ENCODE data around the gene SLC12A8. TPM values are rescaled to one million over a fixed set of nuclear protein-coding genes. Genes with fewer than 3 reads are reported as not detected.

Gene SLC12A8
- total and polyA plus RNA-seq, 4 donors = 1.1 to 2.6 (median 1.4) TPM; not detected in 1

DNA sequence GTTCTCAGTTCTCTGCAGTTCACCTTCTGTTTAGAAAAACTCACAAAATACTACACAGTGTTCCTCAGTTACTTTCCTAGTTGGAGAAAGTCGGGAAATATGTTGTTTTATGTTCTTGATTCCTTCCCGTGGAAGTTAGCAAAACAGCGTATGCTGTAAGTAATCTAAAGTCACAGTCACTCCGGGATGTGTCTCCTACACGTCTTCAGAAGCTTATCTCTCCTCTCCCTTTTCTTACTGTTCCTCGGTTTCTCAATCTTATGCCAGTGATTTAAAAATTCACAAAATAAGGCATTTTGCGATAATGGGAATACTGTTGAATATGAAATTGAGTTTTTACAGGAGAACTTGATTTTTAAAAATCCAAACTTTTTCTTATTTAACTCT, 158.5 kb downstream of the SLC12A8 start:
- Histone ChIP-seq H3K9me3 (ENCODE audit: control insufficient read depth, low read length) (no peaks in the 10 kb centered on the region), H3K4me1 (ENCODE audit: control insufficient read depth in 1 of 2, insufficient read depth in 2 of 2, low read length in 2 of 2) (peaks cover 6 to 12% of the 10 kb centered on the region in 2 donors), H3K27me3 (ENCODE audit: control insufficient read depth in 1 of 2, insufficient read depth in 2 of 2, low read length in 1 of 2) (no peaks in the 10 kb centered on the region), H3K36me3 (ENCODE audit: control insufficient read depth in 1 of 2, insufficient read depth in 2 of 2, low read length in 1 of 2) (no peaks in the 10 kb centered on the region), H3K27ac (ENCODE audit: low read depth in 1 of 2, low read length in 2 of 2) (peak overlapping the region; percentile 45 to 61), H3K4me3 (ENCODE audit: low read length in 2 of 2) (peak overlapping the region; percentile 98)
- ATAC-seq (ENCODE audit: low FRiP score) (no peak), DNase-seq (no peak)
- WGBS, 2 donors = 25% methylated on average over 7 of the region's 7 CpGs
- intact Hi-C loops (cut with DNase I) = no loop called here

DNA sequence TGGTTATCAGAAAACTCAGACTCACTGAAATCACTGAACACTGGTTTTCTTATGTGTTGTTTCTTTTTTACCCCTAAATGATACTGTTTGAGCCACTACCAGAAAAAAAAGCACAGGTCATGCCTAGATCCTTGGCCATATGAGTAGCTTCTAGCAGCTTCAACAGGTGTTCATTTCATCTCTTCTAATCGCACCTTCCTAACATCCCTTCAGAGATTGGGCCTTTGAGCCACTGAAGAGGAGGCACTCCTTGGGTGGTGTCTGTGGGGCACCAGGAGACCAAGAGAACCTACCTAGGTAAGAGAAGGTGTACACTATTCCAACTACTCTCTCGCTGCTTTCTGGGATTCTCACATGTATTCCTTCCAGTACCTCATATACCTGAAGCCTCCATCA, 159.2 kb downstream of the SLC12A8 start:
- H3K4me3 ChIP-seq (ENCODE audit: low read length in 2 of 2) = no peak overlapping the region
- ATAC-seq (ENCODE audit: low FRiP score) = no peak
- WGBS, 2 donors = 87 to 93% methylated on average over 2 of the region's 2 CpGs
- peaks cover 6 to 12% of the 10 kb centered on the region in 2 donors for H3K4me1 ChIP-seq (ENCODE audit: control insufficient read depth in 1 of 2, insufficient read depth in 2 of 2, low read length in 2 of 2)
- no peaks in the 10 kb centered on the region for H3K9me3 ChIP-seq (ENCODE audit: control insufficient read depth, low read length)
- H3K27me3 ChIP-seq (ENCODE audit: control insufficient read depth in 1 of 2, insufficient read depth in 2 of 2, low read length in 1 of 2) = no peaks in the 10 kb centered on the region
- no peaks in the 10 kb centered on the region for H3K36me3 ChIP-seq (ENCODE audit: control insufficient read depth in 1 of 2, insufficient read depth in 2 of 2, low read length in 1 of 2)
- no peak for DNase-seq
- H3K27ac ChIP-seq (ENCODE audit: low read depth in 1 of 2, low read length in 2 of 2) = peak overlapping the region in 1 of 2 donors; percentile 61
- intact Hi-C loops (cut with DNase I) = no loop called here

DNA sequence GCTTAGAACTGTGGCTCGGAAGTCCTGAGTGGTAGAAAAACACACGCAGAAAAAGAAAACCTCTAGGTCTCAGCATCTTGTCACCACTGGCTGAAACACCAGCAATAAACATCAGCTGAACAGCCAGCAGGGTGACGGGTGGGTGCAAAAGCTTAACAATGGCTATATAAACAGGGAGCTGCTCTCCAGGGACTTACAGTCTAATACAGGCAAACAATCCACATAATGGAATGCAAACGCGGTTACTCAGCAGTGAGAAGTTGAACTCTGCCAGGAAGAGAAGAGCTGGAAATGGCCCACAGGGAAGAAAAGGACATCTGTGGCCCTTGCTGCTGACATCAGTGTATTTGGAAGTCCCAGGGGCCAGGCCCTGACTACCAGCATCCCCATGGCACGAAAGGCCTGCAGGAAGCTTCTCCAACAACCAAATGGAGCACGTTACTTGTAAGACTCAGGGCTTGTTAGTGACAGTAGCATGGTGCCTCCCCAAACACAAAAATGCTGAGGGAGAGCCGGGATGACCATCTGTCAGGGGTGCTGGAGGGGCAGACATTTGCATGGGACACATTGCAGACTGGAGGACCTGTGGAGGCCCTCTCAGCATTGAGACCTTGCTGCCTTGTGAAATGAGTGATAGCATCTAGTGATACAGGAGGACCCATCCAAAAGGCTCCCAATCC, 159.8 kb downstream of the SLC12A8 start:
- Histone ChIP-seq H3K36me3 (ENCODE audit: control insufficient read depth in 1 of 2, insufficient read depth in 2 of 2, low read length in 1 of 2) (no peaks in the 10 kb centered on the region), H3K4me1 (ENCODE audit: control insufficient read depth in 1 of 2, insufficient read depth in 2 of 2, low read length in 2 of 2) (peaks cover 6 to 12% of the 10 kb centered on the region in 2 donors), H3K4me3 (ENCODE audit: low read length in 2 of 2) (peak overlapping the region; percentile 10), H3K9me3 (ENCODE audit: control insufficient read depth, low read length) (no peaks in the 10 kb centered on the region), H3K27ac (ENCODE audit: low read depth in 1 of 2, low read length in 2 of 2) (peak overlapping the region; percentile 52 to 61), H3K27me3 (ENCODE audit: control insufficient read depth in 1 of 2, insufficient read depth in 2 of 2, low read length in 1 of 2) (no peaks in the 10 kb centered on the region)
- DNase-seq (peak in 1 of 2 donors; percentile 60), ATAC-seq (ENCODE audit: low FRiP score) (no peak)
- intact Hi-C loops (cut with DNase I) = no loop called here
- WGBS, 2 donors = 5 to 6% methylated on average over 8 of the region's 8 CpGs

DNA sequence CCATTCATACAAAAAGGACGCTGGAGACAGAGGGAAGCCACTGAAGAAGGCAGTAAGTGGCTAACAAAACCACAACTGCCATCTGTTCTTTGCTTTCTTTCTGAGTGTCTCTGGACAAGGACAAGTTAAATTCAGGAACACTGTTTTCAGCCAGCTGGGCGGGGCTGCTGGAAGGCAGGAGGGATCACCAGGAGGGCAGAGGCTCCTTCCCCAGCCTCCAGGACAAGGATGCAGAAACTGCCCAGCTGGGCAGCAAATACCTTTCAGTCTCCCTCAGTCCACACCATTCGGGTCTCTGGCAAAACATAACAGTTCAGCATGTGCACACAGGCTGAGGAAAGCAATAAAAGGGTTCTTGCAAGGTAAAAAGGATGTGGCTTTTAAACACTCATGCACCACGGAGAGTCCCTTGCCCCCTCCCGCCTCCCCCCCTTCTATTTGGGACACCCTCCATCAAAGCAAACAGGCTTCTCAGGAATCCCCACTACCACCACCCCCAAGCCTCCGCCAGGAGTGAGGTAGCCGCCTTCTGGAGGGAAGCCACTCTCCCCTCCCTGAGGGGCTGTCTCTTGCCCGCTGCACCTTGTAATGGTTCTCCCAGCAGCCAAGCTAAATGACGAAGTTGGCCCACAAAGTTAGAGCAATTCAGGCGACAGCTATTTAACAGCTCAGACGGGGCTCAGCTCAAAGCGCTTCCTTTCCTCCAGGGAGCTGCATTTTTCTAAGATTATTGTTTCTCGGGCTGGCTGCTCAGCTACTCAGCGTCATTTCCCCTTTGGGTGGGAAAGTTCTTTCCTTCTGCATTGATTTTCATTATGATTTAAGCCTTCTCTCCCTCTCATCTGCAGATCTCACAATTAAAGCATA, 160.6 kb downstream of the SLC12A8 start:
- Histone ChIP-seq H3K9me3 (ENCODE audit: control insufficient read depth, low read length) (no peaks in the 10 kb centered on the region), H3K36me3 (ENCODE audit: control insufficient read depth in 1 of 2, insufficient read depth in 2 of 2, low read length in 1 of 2) (no peaks in the 10 kb centered on the region), H3K4me3 (ENCODE audit: low read length in 2 of 2) (peak overlapping the region; percentile 10), H3K4me1 (ENCODE audit: control insufficient read depth in 1 of 2, insufficient read depth in 2 of 2, low read length in 2 of 2) (peaks cover 4 to 12% of the 10 kb centered on the region in 2 donors), H3K27me3 (ENCODE audit: control insufficient read depth in 1 of 2, insufficient read depth in 2 of 2, low read length in 1 of 2) (no peaks in the 10 kb centered on the region), H3K27ac (ENCODE audit: low read depth in 1 of 2, low read length in 2 of 2) (peak overlapping the region; percentile 52 to 61)
- 1 to 3% methylated on average over 14 of the region's 14 CpGs for WGBS, 2 donors
- ATAC-seq (ENCODE audit: low FRiP score) = peak; percentile 45
- DNase-seq = peak; percentile 76 to 91
- intact Hi-C loops (cut with DNase I) = no loop called here

DNA sequence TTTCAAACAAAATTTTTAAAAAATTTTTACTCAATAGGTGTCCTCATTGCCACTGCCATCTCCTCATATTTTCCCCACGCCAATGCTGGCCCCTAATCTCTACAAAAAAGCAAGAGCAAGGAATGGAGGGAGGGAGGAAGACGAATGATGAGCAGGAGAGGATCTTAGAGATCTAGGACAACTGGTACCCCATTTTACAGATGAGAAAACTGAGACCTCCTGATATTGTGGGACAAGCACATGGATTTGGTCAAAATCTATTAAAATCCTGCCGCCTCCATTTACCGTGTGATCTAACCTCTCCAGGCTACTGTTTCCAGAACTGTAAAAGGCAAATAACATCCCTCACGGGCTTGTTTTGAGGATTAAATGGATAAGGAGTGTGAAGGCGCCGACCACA, 161.3 kb downstream of the SLC12A8 start:
- no peaks in the 10 kb centered on the region for H3K9me3 ChIP-seq (ENCODE audit: control insufficient read depth, low read length)
- peaks cover 4 to 12% of the 10 kb centered on the region in 2 donors for H3K4me1 ChIP-seq (ENCODE audit: control insufficient read depth in 1 of 2, insufficient read depth in 2 of 2, low read length in 2 of 2)
- ATAC-seq (ENCODE audit: low FRiP score) = no peak
- WGBS, 2 donors = 81 to 84% methylated on average over 7 of the region's 7 CpGs
- peak overlapping the region; percentile 11 to 61 for H3K27ac ChIP-seq (ENCODE audit: low read depth in 1 of 2, low read length in 2 of 2)
- H3K36me3 ChIP-seq (ENCODE audit: control insufficient read depth in 1 of 2, insufficient read depth in 2 of 2, low read length in 1 of 2) = no peaks in the 10 kb centered on the region
- no peak overlapping the region for H3K4me3 ChIP-seq (ENCODE audit: low read length in 2 of 2)
- H3K27me3 ChIP-seq (ENCODE audit: control insufficient read depth in 1 of 2, insufficient read depth in 2 of 2, low read length in 1 of 2) = no peaks in the 10 kb centered on the region
- DNase-seq = no peak
- intact Hi-C loops (cut with DNase I) = no loop called here

DNA sequence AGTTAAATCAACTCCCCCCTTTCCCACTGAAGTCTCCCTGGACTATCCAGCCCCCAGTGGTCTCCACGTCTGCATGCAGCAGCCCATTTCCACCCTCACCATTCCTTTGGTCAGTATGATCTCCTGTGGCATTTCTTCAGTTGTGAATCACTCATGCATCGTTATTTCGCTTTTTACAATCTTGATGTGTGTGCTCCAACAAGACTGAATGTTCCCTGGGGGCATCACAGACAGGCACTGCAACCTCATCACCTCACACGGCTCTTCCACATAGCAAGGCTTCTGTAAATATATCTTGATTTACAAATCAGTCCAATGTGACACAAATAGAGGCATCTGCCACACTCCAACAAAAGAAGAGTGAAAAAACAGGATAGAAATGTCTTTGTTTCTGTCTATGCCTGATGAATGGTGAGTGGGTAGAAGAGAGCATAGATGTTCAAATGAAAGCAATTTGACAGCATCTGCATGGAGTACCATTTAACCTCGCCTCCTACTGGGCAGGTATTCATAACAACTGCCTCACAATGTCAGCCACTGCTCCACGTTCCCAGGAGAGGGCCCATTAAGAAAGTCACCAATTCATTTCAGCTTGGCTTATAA, 162.0 kb downstream of the SLC12A8 start:
- 86 to 89% methylated on average over 6 of the region's 6 CpGs for WGBS, 2 donors
- Histone ChIP-seq H3K4me3 (ENCODE audit: low read length in 2 of 2) (no peak overlapping the region), H3K36me3 (ENCODE audit: control insufficient read depth in 1 of 2, insufficient read depth in 2 of 2, low read length in 1 of 2) (no peaks in the 10 kb centered on the region), H3K27ac (ENCODE audit: low read depth in 1 of 2, low read length in 2 of 2) (no peak overlapping the region), H3K4me1 (ENCODE audit: control insufficient read depth in 1 of 2, insufficient read depth in 2 of 2, low read length in 2 of 2) (peaks cover 4 to 12% of the 10 kb centered on the region in 2 donors), H3K9me3 (ENCODE audit: control insufficient read depth, low read length) (no peaks in the 10 kb centered on the region), H3K27me3 (ENCODE audit: control insufficient read depth in 1 of 2, insufficient read depth in 2 of 2, low read length in 1 of 2) (no peaks in the 10 kb centered on the region)
- DNase-seq (no peak), ATAC-seq (ENCODE audit: low FRiP score) (no peak)
- intact Hi-C loops (cut with DNase I) = no loop called here

DNA sequence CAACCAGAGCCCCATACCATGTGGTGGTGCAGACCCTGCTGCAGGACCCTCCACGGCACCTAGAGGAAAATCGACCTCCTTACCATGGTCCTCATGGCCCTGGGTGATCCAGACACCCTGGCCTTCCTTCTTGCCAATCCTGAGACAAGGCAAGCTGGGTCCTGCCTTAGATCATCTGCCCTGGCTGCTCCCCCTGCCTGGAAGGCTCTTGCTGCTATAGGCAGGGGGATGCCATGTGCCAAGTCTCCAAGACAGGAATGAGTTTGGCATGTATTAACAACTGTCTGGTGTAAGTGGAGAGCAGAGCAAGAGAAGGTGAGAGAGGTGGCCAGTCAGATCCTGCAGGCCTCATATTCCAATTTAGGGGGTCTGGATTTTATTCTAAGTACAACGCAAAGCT, 164.3 kb downstream of the SLC12A8 start:
- Histone ChIP-seq H3K4me1 (ENCODE audit: control insufficient read depth in 1 of 2, insufficient read depth in 2 of 2, low read length in 2 of 2) (peaks cover 5 to 15% of the 10 kb centered on the region in 2 donors), H3K9me3 (ENCODE audit: control insufficient read depth, low read length) (no peaks in the 10 kb centered on the region), H3K36me3 (ENCODE audit: control insufficient read depth in 1 of 2, insufficient read depth in 2 of 2, low read length in 1 of 2) (no peaks in the 10 kb centered on the region), H3K27me3 (ENCODE audit: control insufficient read depth in 1 of 2, insufficient read depth in 2 of 2, low read length in 1 of 2) (no peaks in the 10 kb centered on the region), H3K27ac (ENCODE audit: low read depth in 1 of 2, low read length in 2 of 2) (no peak overlapping the region), H3K4me3 (ENCODE audit: low read length in 2 of 2) (no peak overlapping the region)
- no peak for ATAC-seq (ENCODE audit: low FRiP score)
- intact Hi-C loops (cut with DNase I) = loop anchor here in 1 of 2 donors (5.0 kb wide), 1 partner anchor 94 kb away; no protein-coding TSS in a partner anchor
- WGBS, 2 donors = 74 to 86% methylated on average over 3 of the region's 3 CpGs
- DNase-seq = no peak

DNA sequence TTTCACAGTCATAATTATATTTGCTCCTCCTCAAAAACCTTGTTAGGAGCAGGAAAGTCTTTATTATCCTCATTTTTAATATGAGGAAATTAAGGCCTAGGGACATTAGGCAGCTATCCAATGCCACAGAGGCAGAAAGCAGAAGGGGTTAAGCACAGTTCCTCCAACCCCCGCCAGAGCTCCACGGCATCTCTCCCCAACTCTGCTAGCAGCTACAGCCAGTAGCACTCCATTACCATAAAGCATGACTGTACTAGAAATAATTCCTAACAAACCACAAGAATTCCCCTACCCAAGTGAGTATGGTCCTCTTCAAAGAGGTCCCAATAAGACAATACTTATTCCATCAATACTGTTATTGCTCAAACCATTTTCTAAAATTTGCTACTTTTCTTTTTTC, 166.6 kb downstream of the SLC12A8 start:
- H3K36me3 ChIP-seq (ENCODE audit: control insufficient read depth in 1 of 2, insufficient read depth in 2 of 2, low read length in 1 of 2) = no peaks in the 10 kb centered on the region
- intact Hi-C loops (cut with DNase I) = loop anchor here in 1 of 2 donors (5.0 kb wide), 1 partner anchor 96 kb away; no protein-coding TSS in a partner anchor
- no peak overlapping the region for H3K27ac ChIP-seq (ENCODE audit: low read depth in 1 of 2, low read length in 2 of 2)
- H3K4me1 ChIP-seq (ENCODE audit: control insufficient read depth in 1 of 2, insufficient read depth in 2 of 2, low read length in 2 of 2) = peaks cover 5 to 6% of the 10 kb centered on the region in 2 donors
- WGBS, 2 donors = 47 to 59% methylated on average over 2 of the region's 2 CpGs
- no peaks in the 10 kb centered on the region for H3K27me3 ChIP-seq (ENCODE audit: control insufficient read depth in 1 of 2, insufficient read depth in 2 of 2, low read length in 1 of 2)
- H3K9me3 ChIP-seq (ENCODE audit: control insufficient read depth, low read length) = no peaks in the 10 kb centered on the region
- no peak overlapping the region for H3K4me3 ChIP-seq (ENCODE audit: low read length in 2 of 2)
- ATAC-seq (ENCODE audit: low FRiP score) (no peak), DNase-seq (no peak)
